Osteoblast (primary cell): ENCODE results near the gene CNTNAP3B. TPM values are rescaled to one million over a fixed set of nuclear protein-coding genes. Genes with fewer than 3 reads are reported as not detected.

ENCODE experiments used
- small RNA-seq: library from RNA; depleted of rRNA; stranded (forward); fragments of <200 nt; gene quantifications from one replicate; pipeline ENCODE3, GENCODE V24; 2012
- total RNA-seq: library from RNA; depleted of rRNA; stranded (reverse); fragments of >200 nt; gene quantifications from 2 replicates; pipeline ENCODE4 v1.2.3, GENCODE V29; 2012

CNTNAP3B gene
- total RNA-seq, 1 donor, result 30.8 TPM

Small RNA genes lying within 50 kb of the gene (small RNA-seq; reads per million reads assigned to genes)
- not detected for gene RN7SL343P

Other genes with a start within 250 kb of the CNTNAP3B start
- gene SPATA31A6, start 54.2 kb upstream of the CNTNAP3B start, total RNA-seq, result not detected in 2 replicates